Brain microvascular endothelial cell (primary cell): Measurements from ENCODE around the gene TBC1D10B.

Source experiments
- DNase-seq: peaks from one replicate; pipeline ENCODE4 v3.0.0-alpha.2; 2020
- H3K27ac ChIP-seq: fragments of 250-450 bp; sonication (Bioruptor Pico); 2 replicates; pipeline ENCODE4 v1.5.1; 2020; ENCODE audit warnings: mild to moderate bottlenecking, moderate library complexity
- H3K27me3 ChIP-seq: fragments of 250-450 bp; sonication (Bioruptor Pico); replicated peaks from 2 replicates; pipeline ENCODE4 v1.5.1; 2020; ENCODE audit warnings: mild to moderate bottlenecking
- H3K36me3 ChIP-seq: fragments of 250-450 bp; sonication (Bioruptor Pico); replicated peaks from 2 replicates; pipeline ENCODE4 v1.5.1; 2020; ENCODE audit warnings: mild to moderate bottlenecking
- H3K4me3 ChIP-seq: 2 replicates; pipeline ENCODE4 v1.5.1; 2011; ENCODE audit warnings: low read depth, mild to moderate bottlenecking, control low read depth, low read length, moderate library complexity
- CTCF ChIP-seq: IDR thresholded peaks from 2 replicates; pipeline ENCODE4 v1.5.1; 2011; ENCODE audit warnings: low read depth, mild to moderate bottlenecking, moderate library complexity, low read length, control low read depth, inconsistent platforms; ENCODE audit errors: missing control alignments
- in situ Hi-C: cut with HindIII; loops from 2 replicates; pipeline ENCODE4 v1.10.0; 2017; ENCODE audit warnings: low sequenced_read_pairs, low pct_ligation_motif_present

TBC1D10B gene

GRCh38 chr16:30365200-30365599 lies 5.1 kb downstream of the TBC1D10B start:
- no peak for TF ChIP-seq CTCF
- Histone ChIP-seq H3K4me3 (no peak overlapping the region), H3K27me3 (no peaks in the 10 kb centered on the region), H3K27ac (no peak overlapping the region), H3K36me3 (peaks cover 27% of the 10 kb centered on the region)
- in situ Hi-C loops, result no loop called here
- DNase-seq, result no peak

DNA sequence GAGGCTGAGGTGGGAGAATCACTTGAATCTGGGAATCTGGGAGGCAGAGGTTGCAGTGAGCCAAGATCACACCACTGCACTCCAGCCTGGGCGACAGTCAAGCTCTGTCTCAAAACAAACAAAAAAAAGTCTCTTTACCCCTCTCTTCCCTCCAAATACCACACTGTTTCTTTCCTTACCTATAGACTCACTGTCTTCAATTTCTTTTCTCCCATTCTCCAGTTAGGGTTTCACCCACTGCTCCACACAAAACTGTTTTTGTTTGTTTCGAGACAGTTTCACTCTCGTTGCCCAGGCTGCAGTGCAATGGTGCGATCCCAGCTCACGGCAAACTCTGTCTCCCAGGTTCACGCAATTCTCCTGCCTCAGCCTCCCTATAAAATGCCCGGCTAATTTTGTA lies 9.1 kb downstream of the TBC1D10B start:
- no peak for TF ChIP-seq CTCF
- Histone ChIP-seq H3K27me3 (no peaks in the 10 kb centered on the region), H3K36me3 (peaks cover 54% of the 10 kb centered on the region), H3K27ac (no peak overlapping the region), H3K4me3 (no peak overlapping the region)
- in situ Hi-C loops, result no loop called here
- DNase-seq, result no peak

DNA sequence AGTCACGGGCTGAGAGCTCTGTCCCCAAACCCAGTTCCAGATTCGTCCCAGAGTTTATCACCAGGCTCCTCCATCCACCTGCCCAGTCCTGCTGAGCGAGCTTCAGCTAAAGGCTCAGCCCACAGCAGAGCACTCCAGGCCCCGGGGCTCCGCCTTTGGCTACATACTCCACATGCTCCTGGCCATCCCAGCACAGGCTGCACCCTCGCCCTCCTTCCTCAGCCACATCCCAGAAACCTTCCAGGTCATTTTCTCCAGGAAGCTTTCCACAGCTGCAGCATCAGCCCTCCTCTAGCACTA lies 10.5 kb downstream of the TBC1D10B start:
- no peak for DNase-seq
- Histone ChIP-seq H3K4me3 (no peak overlapping the region), H3K27me3 (no peaks in the 10 kb centered on the region), H3K36me3 (peaks cover 44% of the 10 kb centered on the region), H3K27ac (no peak overlapping the region)
- in situ Hi-C loops, result no loop called here
- TF ChIP-seq CTCF, result no peak

DNA sequence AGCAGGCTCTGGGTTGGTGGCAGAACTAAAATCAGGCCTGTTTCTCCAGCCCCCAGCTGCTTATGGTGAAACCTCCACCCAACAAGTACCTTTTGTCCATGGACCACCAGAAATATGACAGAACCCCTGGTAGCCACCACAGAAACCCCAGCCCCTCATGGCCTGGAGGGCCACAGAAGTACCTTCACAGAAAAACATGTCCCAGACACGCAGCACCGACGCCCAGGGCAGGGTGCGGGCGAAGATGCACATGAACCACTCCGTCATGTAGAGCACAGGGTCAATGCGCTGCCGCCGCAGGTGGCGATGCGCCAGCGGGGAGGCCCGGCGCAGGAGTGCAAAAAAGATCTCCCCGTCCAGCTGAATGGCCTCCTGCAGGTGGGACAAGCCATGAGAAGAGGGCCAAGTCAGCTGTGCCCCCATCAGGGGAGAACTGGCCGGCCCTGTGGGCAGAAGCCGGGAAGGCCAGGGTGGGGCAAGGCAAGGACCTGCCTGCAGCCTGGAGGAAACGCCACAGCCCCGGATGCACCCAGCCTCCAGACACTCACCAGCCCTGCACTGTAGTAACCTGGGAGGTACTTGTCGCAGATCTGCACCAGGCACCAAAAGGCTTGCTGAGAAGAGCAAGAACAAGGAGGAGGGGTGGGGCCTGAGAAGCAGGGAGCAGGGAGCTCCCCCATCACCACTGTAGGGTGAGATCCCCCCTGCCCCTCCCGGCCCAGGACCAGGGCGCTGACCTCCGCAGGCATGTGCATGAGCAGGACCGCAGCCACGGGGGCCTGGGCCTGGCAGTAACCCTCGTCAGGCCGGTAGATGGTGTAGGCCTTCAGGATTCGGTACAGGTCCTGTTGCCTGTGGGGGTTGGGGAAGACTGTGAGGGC lies 11.1 kb downstream of the TBC1D10B start:
- TF ChIP-seq CTCF, result no peak

GRCh38 chr16:30358577-30358936 lies 11.7 kb downstream of the TBC1D10B start:
- DNase-seq, result no peak
- no peak overlapping the region for H3K4me3 ChIP-seq
- H3K36me3 ChIP-seq, result peaks cover 43% of the 10 kb centered on the region
- no peak overlapping the region for H3K27ac ChIP-seq
- H3K27me3 ChIP-seq, result no peaks in the 10 kb centered on the region
- no peak for TF ChIP-seq CTCF
- in situ Hi-C loops, result no loop called here

More for the DNA sequence above, 11.1 kb downstream of the TBC1D10B start:
- Histone ChIP-seq H3K27me3 (no peaks in the 10 kb centered on the region), H3K27ac (no peak overlapping the region), H3K4me3 (no peak overlapping the region), H3K36me3 (peaks cover 40% of the 10 kb centered on the region)
- DNase-seq, result no peak
- in situ Hi-C loops, result no loop called here
